Sigmoid colon (tissue), 7 donors: ENCODE data around the gene GLRA1. TPM values are rescaled to one million over a fixed set of nuclear protein-coding genes. Genes with fewer than 3 reads are reported as not detected.
"Not testable (repeated sequence)": the region's sequence is repeated elsewhere in the genome, so short reads cannot be mapped to it uniquely, and the experiment has no call there.

Source experiments
- DNase-seq: peaks from one replicate; pipeline ENCODE4 v3.0.0-alpha.2; 2019
- H3K27ac ChIP-seq, 4 donors: fragments of 200-600 bp; sonication (generic); one replicate each; pipeline ENCODE4 v1.5.1; 2016 to 2019; ENCODE audit warnings: mild to moderate bottlenecking in 1 of 4
- H3K27me3 ChIP-seq, 3 donors: fragments of 200-600 bp; sonication (generic); one replicate each; pipeline ENCODE4 v1.5.1; 2019; ENCODE audit warnings: mild to moderate bottlenecking in 1 of 3
- H3K36me3 ChIP-seq, 4 donors: fragments of 200-600 bp; sonication (generic); one replicate each; pipeline ENCODE4 v1.5.1; 2016 to 2019
- H3K4me1 ChIP-seq, 4 donors: fragments of 200-600 bp; sonication (generic); one replicate each; pipeline ENCODE4 v1.5.1; 2017 to 2019
- H3K4me3 ChIP-seq, 4 donors: fragments of 200-600 bp; sonication (generic); one replicate each; pipeline ENCODE4 v1.5.1; 2017 to 2019; ENCODE audit warnings: mild to moderate bottlenecking in 2 of 4, moderate library complexity in 1 of 4
- H3K9me3 ChIP-seq, 4 donors: fragments of 200-600 bp in 3 of 4; sonication (generic) in 3 of 4; one replicate each; pipeline versions ENCODE4 v1.5.1 to v1.6.1; 2013 to 2019
- CTCF ChIP-seq, 4 experiments: fragments of 450-650 bp in 3 of 4; fragments of 200-600 bp in 1 of 4; IDR thresholded peaks; one replicate each; pipeline ENCODE4 v1.5.1; 2016 to 2019; ENCODE audit warnings: antibody characterized with exemption in 4 of 4, mild to moderate bottlenecking in 3 of 4, moderate library complexity in 2 of 4
- EP300 ChIP-seq, 4 donors: sonication (generic); formaldehyde crosslinking; IDR thresholded peaks; one replicate each; pipeline ENCODE4 v1.6.1; 2017; ENCODE audit warnings: antibody characterized with exemption in 4 of 4
- POLR2A ChIP-seq, 2 donors: fragments of 450-650 bp; IDR thresholded peaks; one replicate each; pipeline ENCODE4 v1.6.1; 2016; ENCODE audit warnings: antibody characterized with exemption in 2 of 2, mild to moderate bottlenecking in 2 of 2, moderate library complexity in 2 of 2
- POLR2AphosphoS5 ChIP-seq, 4 donors: sonication (generic); formaldehyde crosslinking; IDR thresholded peaks; one replicate each; pipeline ENCODE4 v1.6.1; 2017; ENCODE audit warnings: antibody characterized with exemption in 4 of 4
- WGBS, 2 donors: extraction: QIAGEN DNeasy Blood & Tissue Kit; methylation state at CpG; one replicate each; pipeline ENCODE4 v1.1.7; 2013; 5-methylcytosine and 5-hydroxymethylcytosine counted together
- intact Hi-C: fragments of 100-400 bp; cut with DNase I; formaldehyde crosslinking; loops from one replicate; pipeline ENCODE4 v1.15.1; 2023
- polyA plus RNA-seq, 3 donors: library from polyadenylated mRNA; stranded (reverse); fragments of 200-250 nt; gene quantifications; one replicate each; pipeline ENCODE4 v1.2.3, GENCODE V29; 2013
- total RNA-seq, 4 donors: library from RNA; depleted of rRNA; stranded (reverse); fragments of >200 nt; gene quantifications; one replicate each; pipeline ENCODE4 v1.1.0, GENCODE V29; 2016
- donor health status: healthy with polysubstance abuse.
- donor health status: Bipolar disorder and iron deficiency.
- donor health status: healthy.

GLRA1 gene
- total and polyA plus RNA-seq, 7 donors: not detected

- no peaks in the 10 kb centered on the region for H3K9me3 ChIP-seq
Measured at GRCh38 chr5:151786468-151786867, 138.2 kb downstream of the GLRA1 start.

GRCh38 chr5:151784141-151784540 is 140.5 kb downstream of the GLRA1 start:
- DNase-seq: no peak
- peaks cover 0 to 68% (median 34%) of the 10 kb centered on the region in 4 donors for H3K4me1 ChIP-seq
- H3K27ac ChIP-seq: no peak overlapping the region
- intact Hi-C loops: no loop called here
- H3K9me3 ChIP-seq: no peaks in the 10 kb centered on the region
- H3K36me3 ChIP-seq: peaks cover 0 to 26% (median 1%) of the 10 kb centered on the region in 4 donors
- H3K27me3 ChIP-seq: no peaks in the 10 kb centered on the region
- no peak overlapping the region for H3K4me3 ChIP-seq
- 67 to 68% methylated on average over 3 of the region's 3 CpGs for WGBS, 2 donors
- TF ChIP-seq CTCF (IDR thresholded peaks at IDR 0.05) (no peak), EP300 (IDR thresholded peaks at IDR 0.05) (no peak), POLR2A (IDR thresholded peaks at IDR 0.05) (no peak), POLR2AphosphoS5 (IDR thresholded peaks at IDR 0.05) (no peak)

More at GRCh38 chr5:151786468-151786867, 138.2 kb downstream of the GLRA1 start:
- no peak for DNase-seq
- WGBS, 2 donors: 67 to 83% methylated on average over 4 of the region's 4 CpGs
- H3K27ac ChIP-seq: no peak overlapping the region
- TF ChIP-seq EP300 (IDR thresholded peaks at IDR 0.05) (no peak), POLR2AphosphoS5 (IDR thresholded peaks at IDR 0.05) (no peak), POLR2A (IDR thresholded peaks at IDR 0.05) (no peak), CTCF (IDR thresholded peaks at IDR 0.05) (no peak)
- peaks cover 3 to 50% (median 6%) of the 10 kb centered on the region in 4 donors for H3K36me3 ChIP-seq
- H3K4me3 ChIP-seq: no peak overlapping the region
- intact Hi-C loops: no loop called here
- H3K4me1 ChIP-seq: peaks cover 0 to 45% (median 18%) of the 10 kb centered on the region in 4 donors
- H3K27me3 ChIP-seq: no peaks in the 10 kb centered on the region

- WGBS, 2 donors: 93 to 96% methylated on average over 16 of the region's 16 CpGs
Measured at GRCh38 chr5:151783664-151784063, 141.0 kb downstream of the GLRA1 start.

GRCh38 chr5:151781201-151781600 is 143.4 kb downstream of the GLRA1 start:
- 45 to 53% methylated on average over 1 of the region's 1 CpG for WGBS, 2 donors
- peaks cover 0 to 4% (median 0%) of the 10 kb centered on the region in 4 donors for H3K36me3 ChIP-seq
- no peak for TF ChIP-seq EP300 (IDR thresholded peaks at IDR 0.05)
- no peak for TF ChIP-seq POLR2A (IDR thresholded peaks at IDR 0.05)
- intact Hi-C loops: no loop called here
- no peaks in the 10 kb centered on the region for H3K9me3 ChIP-seq
- no peak overlapping the region for H3K27ac ChIP-seq
- peaks cover 0 to 88% (median 54%) of the 10 kb centered on the region in 4 donors for H3K4me1 ChIP-seq
- no peak overlapping the region for H3K4me3 ChIP-seq
- no peaks in the 10 kb centered on the region for H3K27me3 ChIP-seq
- DNase-seq: no peak

More at GRCh38 chr5:151783664-151784063, 141.0 kb downstream of the GLRA1 start:
- DNase-seq, intact Hi-C loops, H3K4me3 ChIP-seq, H3K27ac ChIP-seq, H3K9me3 ChIP-seq, H3K27me3 ChIP-seq: not testable (repeated sequence)
- peaks cover 0 to 68% (median 39%) of the 10 kb centered on the region in 4 donors for H3K4me1 ChIP-seq
- peaks cover 0 to 22% (median 1%) of the 10 kb centered on the region in 4 donors for H3K36me3 ChIP-seq

GRCh38 chr5:151780348-151780747 is 144.3 kb downstream of the GLRA1 start:
- DNase-seq: no peak
- intact Hi-C loops: no loop called here
- Histone ChIP-seq H3K4me3 (no peak overlapping the region), H3K9me3 (no peaks in the 10 kb centered on the region), H3K4me1 (peaks cover 0 to 88% (median 59%) of the 10 kb centered on the region in 4 donors), H3K27ac (no peak overlapping the region), H3K27me3 (no peaks in the 10 kb centered on the region), H3K36me3 (peaks cover 0 to 4% (median 0%) of the 10 kb centered on the region in 4 donors)
- TF ChIP-seq CTCF (IDR thresholded peaks at IDR 0.05) (no peak), POLR2A (IDR thresholded peaks at IDR 0.05) (no peak), EP300 (IDR thresholded peaks at IDR 0.05) (no peak), POLR2AphosphoS5 (IDR thresholded peaks at IDR 0.05) (no peak)
- WGBS, 2 donors: 93% methylated on average over 11 of the region's 11 CpGs
